Stimulated activated CD8-positive, alpha-beta memory T cell treated with anti-CD3 and anti-CD28 coated beads, Interleukin-7, amount 100 ng/mL, for 1 hour (primary cell): Measurements from ENCODE around the gene TMEM154.

ENCODE experiments used
- DNase-seq, 2 donors: peaks; one replicate each; pipeline ENCODE4 v3.0.0-alpha.2; 2020; ENCODE audit warnings: low read depth in 2 of 2

Gene TMEM154

GRCh38 chr4:152591396-152591795 lies 88.4 kb downstream of the TMEM154 start:
- DNase-seq: no peak

GRCh38 chr4:152590179-152591031 lies 89.4 kb downstream of the TMEM154 start:
- no peak for DNase-seq

GRCh38 chr4:152588869-152589268 lies 90.9 kb downstream of the TMEM154 start:
- no peak for DNase-seq

GRCh38 chr4:152587127-152587526 lies 92.7 kb downstream of the TMEM154 start:
- DNase-seq: no peak

- DNase-seq: no peak
Observed at GRCh38 chr4:152586668-152587067, 93.1 kb downstream of the TMEM154 start.

GRCh38 chr4:152585023-152585441 lies 94.8 kb downstream of the TMEM154 start:
- no peak for DNase-seq

GRCh38 chr4:152581536-152582160 lies 98.1 kb downstream of the TMEM154 start:
- no peak for DNase-seq

GRCh38 chr4:152579916-152580315 lies 99.9 kb downstream of the TMEM154 start:
- no peak for DNase-seq

GRCh38 chr4:152579107-152579764 lies 100.6 kb downstream of the TMEM154 start:
- DNase-seq: no peak

- DNase-seq: no peak
Observed at GRCh38 chr4:152578670-152579069, 101.1 kb downstream of the TMEM154 start.

GRCh38 chr4:152577708-152578396 lies 101.9 kb downstream of the TMEM154 start:
- no peak for DNase-seq

GRCh38 chr4:152575533-152575932 lies 104.3 kb downstream of the TMEM154 start:
- no peak for DNase-seq

- no peak for DNase-seq
Observed at GRCh38 chr4:152573861-152574260, 105.9 kb downstream of the TMEM154 start.

GRCh38 chr4:152572417-152573086 lies 107.2 kb downstream of the TMEM154 start:
- no peak for DNase-seq

GRCh38 chr4:152571770-152572169 lies 108.0 kb downstream of the TMEM154 start:
- no peak for DNase-seq

- DNase-seq: no peak
Observed at GRCh38 chr4:152571296-152571695, 108.5 kb downstream of the TMEM154 start.
